B cell (primary cell): Measurements from ENCODE around the gene PTPRN2. TPM values are rescaled to one million over a fixed set of nuclear protein-coding genes. Genes with fewer than 3 reads are reported as not detected.

Experiments used
- ATAC-seq: fragments of 200-7000 bp; cut with Tn5 transposase; one replicate; pipeline ENCODE4 v1.10.0; 2021; ENCODE audit warnings: low read depth, mild to moderate bottlenecking, moderate number of reproducible peaks, moderate library complexity
- CTCF ChIA-PET: fragments of 350-600 bp; sonication (Branson Sonifier 250); formaldehyde crosslinking; loops from one replicate; lab custom pipeline; 2021; ENCODE audit warnings: antibody characterized with exemption, inconsistent platforms; lab: Charles Lee
- POLR2A ChIA-PET: fragments of 350-600 bp; sonication (Branson Sonifier 250); formaldehyde crosslinking; loops from one replicate; lab custom pipeline; 2021; ENCODE audit warnings: antibody characterized with exemption; lab: Charles Lee
- DNase-seq: peaks from one replicate; pipeline ENCODE4 v3.0.0; 2013
- H2AFZ ChIP-seq: 2 replicates; pipeline ENCODE4 v1.6.1; 2012; ENCODE audit warnings: mild to moderate bottlenecking, low read depth, low read length; ENCODE audit not compliant: insufficient read depth, poor library complexity, severe bottlenecking
- H3K27ac ChIP-seq, 2 donors: 1 replicate in 1 of 2; 2 replicates in 1 of 2; pipeline ENCODE4 v1.5.1; 2012 to 2013; ENCODE audit warnings: low read length in 2 of 2, mild to moderate bottlenecking in 2 of 2, moderate library complexity in 1 of 2
- H3K27me3 ChIP-seq, 4 experiments: fragments of 200-600 bp in 1 of 4; sonication (generic) in 1 of 4; replicated peaks in 1 of 4; 1 replicate in 2 of 4; 2 replicates in 2 of 4; pipeline versions ENCODE4 v1.6.1 to v1.7.0; 2013 to 2016; ENCODE audit warnings: low read length in 3 of 4, mild to moderate bottlenecking in 2 of 4, mixed read lengths in 1 of 4, moderate library complexity in 1 of 4; ENCODE audit not compliant: insufficient read depth in 4 of 4, control insufficient read depth in 3 of 4; ENCODE audit errors: control extremely low read depth in 1 of 4
- H3K36me3 ChIP-seq, 2 experiments: replicated peaks in 1 of 2; 1 replicate in 1 of 2; 2 replicates in 1 of 2; pipeline versions ENCODE4 v1.6.1 to v1.7.1; 2013; ENCODE audit warnings: low read length in 1 of 2; ENCODE audit not compliant: insufficient read depth in 2 of 2, control insufficient read depth in 1 of 2; ENCODE audit errors: control extremely low read depth in 1 of 2, extremely low read depth in 1 of 2
- H3K4me1 ChIP-seq, 2 donors: fragments of 200-600 bp in 1 of 2; sonication (generic) in 1 of 2; 1 replicate in 1 of 2; 2 replicates in 1 of 2; pipeline versions ENCODE4 v1.5.1 to v1.6.1; 2013 to 2017; ENCODE audit warnings: low read length in 2 of 2; ENCODE audit not compliant: control insufficient read depth in 2 of 2, insufficient read depth in 2 of 2
- H3K4me2 ChIP-seq: replicated peaks from 2 replicates; pipeline ENCODE3; 2012; ENCODE audit warnings: mild to moderate bottlenecking, low read depth, low read length; ENCODE audit not compliant: poor library complexity, severe bottlenecking
- H3K4me3 ChIP-seq, 5 experiments: fragments of 200-600 bp in 1 of 5; sonication (generic) in 1 of 5; 1 replicate in 3 of 5; 2 replicates in 2 of 5; pipeline versions ENCODE4 v1.5.1 to v1.7.0; 2011 to 2016; ENCODE audit warnings: low read length in 4 of 5, mild to moderate bottlenecking in 4 of 5, low read depth in 2 of 5, control low read depth in 1 of 5, moderate library complexity in 1 of 5; ENCODE audit not compliant: insufficient read depth in 1 of 5; ENCODE audit errors: control extremely low read depth in 1 of 5, extremely low read depth in 1 of 5
- H3K79me2 ChIP-seq: fragments of 200-600 bp; sonication (generic); one replicate; pipeline ENCODE4 v1.6.0; 2016; ENCODE audit warnings: low read length; ENCODE audit not compliant: control insufficient read depth, insufficient read depth
- H3K9ac ChIP-seq: fragments of 200-600 bp; sonication (generic); 2 replicates; pipeline ENCODE4 v1.6.1; 2017; ENCODE audit warnings: mild to moderate bottlenecking, low read length, moderate library complexity
- H3K9me3 ChIP-seq, 3 donors: one replicate each; pipeline versions ENCODE4 v1.6.1 to v1.7.1; 2013; ENCODE audit warnings: low read length in 2 of 3; ENCODE audit not compliant: control insufficient read depth in 2 of 3, insufficient read depth in 1 of 3; ENCODE audit errors: control extremely low read depth in 1 of 3
- H4K20me1 ChIP-seq: 2 replicates; pipeline ENCODE4 v1.6.0; 2012; ENCODE audit warnings: mild to moderate bottlenecking, low read length; ENCODE audit not compliant: insufficient read depth, control insufficient read depth, poor library complexity, severe bottlenecking
- H3K27ac Mint-ChIP-seq: one replicate; pipeline ENCODE4 v1.8.0; 2021; ENCODE audit warnings: mixed read lengths
- H3K27me3 Mint-ChIP-seq: one replicate; pipeline ENCODE4 v1.8.0; 2021; ENCODE audit warnings: mixed read lengths
- H3K4me1 Mint-ChIP-seq: one replicate; pipeline ENCODE4 v1.8.0; 2021; ENCODE audit warnings: mixed read lengths
- H3K4me3 Mint-ChIP-seq: one replicate; pipeline ENCODE4 v1.8.0; 2021; ENCODE audit warnings: mixed read lengths
- H3K9me3 Mint-ChIP-seq: one replicate; pipeline ENCODE4 v1.8.0; 2022; ENCODE audit warnings: mixed read lengths; ENCODE audit not compliant: insufficient read depth
- EZH2 ChIP-seq: IDR thresholded peaks from 2 replicates; pipeline ENCODE4 v1.6.1; 2012; ENCODE audit warnings: borderline replicate concordance, low read depth, mild to moderate bottlenecking, moderate library complexity, low read length; ENCODE audit not compliant: insufficient read depth, poor library complexity, severe bottlenecking
- WGBS: methylation state at CpG from one replicate; pipeline ENCODE4 v1.1.5; 2013; ENCODE audit warnings: missing lambda C conversion rate; ENCODE audit not compliant: insufficient coverage; 5-methylcytosine and 5-hydroxymethylcytosine counted together
- intact Hi-C: fragments of 100-400 bp; cut with micrococcal nuclease; formaldehyde crosslinking; loops from one replicate; pipeline ENCODE4 v1.10.0; 2022
- polyA plus RNA-seq: library from polyadenylated mRNA; depleted of rRNA; stranded (reverse); fragments of >200 nt; gene quantifications from 2 replicates; pipeline ENCODE4 v1.2.3, GENCODE V29; 2012
- total RNA-seq, 2 donors: library from RNA; stranded (reverse); fragments of 120-200 nt in 1 of 2; gene quantifications; 1 replicate in 1 of 2; 2 replicates in 1 of 2; pipeline versions ENCODE4 v1.2.3 to v1.2.4, GENCODE V29; 2013 to 2022
- TF ChIP-seq, protein P1 (sequence below): fragments of 200-600 bp; IDR thresholded peaks from one replicate; pipeline ENCODE4 v1.8.0; 2022; ENCODE audit warnings: antibody characterized with exemption, mild to moderate bottlenecking

PTPRN2 gene
- total and polyA plus RNA-seq, 2 donors (not counting 1 experiment from before 2014, with no cell fraction given): 2.0 to 5.0 TPM

DNA sequence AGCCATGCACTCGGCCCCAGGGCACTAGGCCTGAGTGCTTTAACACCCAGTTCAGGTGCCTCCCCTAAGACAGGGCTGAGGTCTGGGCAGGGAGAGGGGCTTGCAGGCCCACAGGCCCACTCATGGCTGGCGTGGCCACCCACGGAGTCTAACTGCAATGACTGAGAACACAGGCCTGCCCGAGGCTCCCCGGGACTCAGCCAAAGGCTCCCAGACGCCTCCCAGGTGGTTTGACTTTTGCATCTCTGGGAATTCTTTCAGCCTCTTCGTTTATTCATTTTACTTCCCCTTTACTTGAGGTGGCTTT is 37.3 kb downstream of the PTPRN2 start:
- POLR2A ChIA-PET: no interaction called here
- Histone ChIP-seq H3K27ac (no peak overlapping the region), H3K36me3 (no peaks in the 10 kb centered on the region), H3K4me1 (no peaks in the 10 kb centered on the region), H3K4me3 (no peak overlapping the region), H3K9me3 (peaks cover 0 to 9% (median 0%) of the 10 kb centered on the region in 3 donors), H2AFZ (no peak overlapping the region), H4K20me1 (no peaks in the 10 kb centered on the region), H3K4me2 (no peak overlapping the region), H3K27me3 (peaks cover 0 to 4% (median 0%) of the 10 kb centered on the region in 4 experiments), H3K9ac (no peak overlapping the region), H3K79me2 (no peaks in the 10 kb centered on the region)
- ATAC-seq: no peak
- Mint-ChIP-seq H3K9me3 (no peaks in the 10 kb centered on the region), H3K4me1 (no peaks in the 10 kb centered on the region), H3K4me3 (no peak overlapping the region), H3K27me3 (peaks cover 9% of the 10 kb centered on the region), H3K27ac (no peak overlapping the region)
- no peak for DNase-seq
- no peak for TF ChIP-seq EZH2
- TF ChIP-seq, protein P1, sequence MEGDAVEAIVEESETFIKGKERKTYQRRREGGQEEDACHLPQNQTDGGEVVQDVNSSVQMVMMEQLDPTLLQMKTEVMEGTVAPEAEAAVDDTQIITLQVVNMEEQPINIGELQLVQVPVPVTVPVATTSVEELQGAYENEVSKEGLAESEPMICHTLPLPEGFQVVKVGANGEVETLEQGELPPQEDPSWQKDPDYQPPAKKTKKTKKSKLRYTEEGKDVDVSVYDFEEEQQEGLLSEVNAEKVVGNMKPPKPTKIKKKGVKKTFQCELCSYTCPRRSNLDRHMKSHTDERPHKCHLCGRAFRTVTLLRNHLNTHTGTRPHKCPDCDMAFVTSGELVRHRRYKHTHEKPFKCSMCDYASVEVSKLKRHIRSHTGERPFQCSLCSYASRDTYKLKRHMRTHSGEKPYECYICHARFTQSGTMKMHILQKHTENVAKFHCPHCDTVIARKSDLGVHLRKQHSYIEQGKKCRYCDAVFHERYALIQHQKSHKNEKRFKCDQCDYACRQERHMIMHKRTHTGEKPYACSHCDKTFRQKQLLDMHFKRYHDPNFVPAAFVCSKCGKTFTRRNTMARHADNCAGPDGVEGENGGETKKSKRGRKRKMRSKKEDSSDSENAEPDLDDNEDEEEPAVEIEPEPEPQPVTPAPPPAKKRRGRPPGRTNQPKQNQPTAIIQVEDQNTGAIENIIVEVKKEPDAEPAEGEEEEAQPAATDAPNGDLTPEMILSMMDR: no peak
- CTCF ChIA-PET: no interaction called here
- WGBS: 74% methylated on average over 3 of the region's 7 CpGs
- intact Hi-C loops: no loop called here

DNA sequence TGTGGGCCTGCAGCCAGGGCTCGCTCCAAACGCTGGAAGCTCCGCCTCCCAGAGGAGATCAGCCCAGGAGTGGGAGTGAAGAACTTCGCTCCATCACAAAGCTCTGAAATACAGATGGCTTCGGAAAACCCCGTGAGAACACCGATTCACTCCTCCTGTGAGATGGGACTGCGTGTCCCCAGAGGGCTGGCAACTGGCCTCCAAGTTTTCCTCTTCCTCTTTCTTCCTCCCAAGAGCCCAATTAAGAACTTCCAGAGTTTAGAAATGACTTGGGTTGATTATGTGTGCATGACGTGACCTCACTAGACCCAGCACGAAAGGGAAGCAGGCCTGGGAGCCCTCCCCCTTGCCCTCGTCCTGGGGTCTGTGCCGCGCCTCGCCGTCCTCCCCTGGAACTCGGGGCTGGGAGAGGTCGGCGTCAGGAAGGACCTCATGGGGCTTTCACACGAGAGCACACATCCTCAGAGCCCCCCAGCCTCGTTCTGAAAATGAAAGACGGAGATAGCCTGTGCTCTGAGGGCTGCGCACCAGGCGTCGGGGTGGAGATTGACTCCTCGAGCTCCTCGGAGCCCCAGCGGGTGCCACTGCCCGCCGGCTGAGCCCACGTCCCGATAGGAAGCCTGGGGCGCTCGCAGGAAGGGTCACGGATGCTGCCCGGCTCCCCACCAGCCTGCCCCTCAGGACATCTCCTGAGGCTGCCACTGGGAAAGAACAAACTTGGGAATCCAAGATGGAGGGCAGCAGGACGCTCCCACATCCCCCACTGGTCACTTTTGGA is 37.8 kb downstream of the PTPRN2 start:
- H3K4me2 ChIP-seq: no peak overlapping the region
- ChIA-PET POLR2A (no interaction called here), CTCF (interaction anchor here (0.5 kb wide), 1 partner anchor 1154 kb away, joined by 3 read pairs; no protein-coding TSS in a partner anchor)
- H3K27me3 Mint-ChIP-seq: peaks cover 9% of the 10 kb centered on the region
- intact Hi-C loops: no loop called here
- no peak overlapping the region for H3K27ac ChIP-seq
- no peak overlapping the region for H3K4me3 Mint-ChIP-seq
- no peaks in the 10 kb centered on the region for H4K20me1 ChIP-seq
- no peaks in the 10 kb centered on the region for H3K36me3 ChIP-seq
- no peak overlapping the region for H3K9ac ChIP-seq
- WGBS: 69% methylated on average over 35 of the region's 36 CpGs
- no peak overlapping the region for H3K27ac Mint-ChIP-seq
- H3K4me1 ChIP-seq: no peaks in the 10 kb centered on the region
- no peak overlapping the region for H2AFZ ChIP-seq
- no peak for DNase-seq
- no peak overlapping the region for H3K4me3 ChIP-seq
- H3K27me3 ChIP-seq: peaks cover 0 to 4% (median 0%) of the 10 kb centered on the region in 4 experiments
- no peak for TF ChIP-seq EZH2
- no peaks in the 10 kb centered on the region for H3K4me1 Mint-ChIP-seq
- peaks cover 0 to 8% (median 0%) of the 10 kb centered on the region in 3 donors for H3K9me3 ChIP-seq
- H3K79me2 ChIP-seq: no peaks in the 10 kb centered on the region
- ATAC-seq: no peak
- no peaks in the 10 kb centered on the region for H3K9me3 Mint-ChIP-seq
